Prostate gland (tissue), 2 donors: ENCODE results near the gene PTX3. TPM values are rescaled to one million over a fixed set of nuclear protein-coding genes. Genes with fewer than 3 reads are reported as not detected.

Source experiments
- DNase-seq: peaks from one replicate; pipeline ENCODE4 v3.0.0-alpha.2; 2019; ENCODE audit warnings: low spot score
- H3K27ac ChIP-seq, 2 donors: fragments of 200-600 bp; sonication (generic); 2 replicates each; pipeline ENCODE4 v1.5.1; 2017 to 2019
- H3K27me3 ChIP-seq: fragments of 200-600 bp; sonication (generic); replicated peaks from 2 replicates; pipeline ENCODE4 v1.5.1; 2019; ENCODE audit not compliant: insufficient read depth
- H3K36me3 ChIP-seq, 2 donors: fragments of 200-600 bp; sonication (generic); 1 replicate in 1 of 2; 2 replicates in 1 of 2; pipeline versions ENCODE4 v1.5.1 to v1.8.1; 2017 to 2019
- H3K4me1 ChIP-seq: fragments of 200-600 bp; sonication (generic); replicated peaks from 2 replicates; pipeline ENCODE4 v1.5.1; 2019
- H3K4me3 ChIP-seq, 2 donors: fragments of 200-600 bp; sonication (generic); 2 replicates each; pipeline ENCODE4 v1.5.1; 2017 to 2019
- H3K9me3 ChIP-seq: fragments of 200-600 bp; sonication (generic); 2 replicates; pipeline ENCODE4 v1.5.1; 2017
- CTCF ChIP-seq, 4 experiments: fragments of 200-600 bp in 2 of 4; fragments of 450-650 bp in 2 of 4; sonication (generic) in 2 of 4; IDR thresholded peaks; 1 replicate in 3 of 4; 2 replicates in 1 of 4; pipeline ENCODE4 v1.5.1; 2016 to 2019; ENCODE audit warnings: antibody characterized with exemption in 4 of 4, mild to moderate bottlenecking in 2 of 4, moderate library complexity in 2 of 4
- POLR2A ChIP-seq: fragments of 450-650 bp; IDR thresholded peaks from one replicate; pipeline ENCODE4 v1.6.1; 2016; ENCODE audit warnings: antibody characterized with exemption, mild to moderate bottlenecking
- POLR2AphosphoS5 ChIP-seq: sonication (generic); formaldehyde crosslinking; IDR thresholded peaks from one replicate; pipeline ENCODE4 v1.6.1; 2017; ENCODE audit warnings: antibody characterized with exemption
- WGBS: methylation state at CpG from one replicate; pipeline ENCODE4 v1.1.5; 2018; 5-methylcytosine and 5-hydroxymethylcytosine counted together
- intact Hi-C: fragments of 100-400 bp; cut with DNase I; formaldehyde crosslinking; loops from one replicate; pipeline ENCODE4 v1.14.2; 2022
- total RNA-seq, 2 donors: library from RNA; depleted of rRNA; stranded (reverse); fragments of >200 nt; gene quantifications; one replicate each; pipeline ENCODE4 v1.1.0, GENCODE V29; 2016

Gene PTX3
- total RNA-seq, 2 donors from 2014 or later = 0.55 to 0.97 TPM

- TF ChIP-seq POLR2AphosphoS5 (no peak), POLR2A (no peak), CTCF (IDR thresholded peaks at IDR 0.05) (no peak)
- Histone ChIP-seq H3K36me3 (no peaks in the 10 kb centered on the region), H3K4me3 (no peak overlapping the region), H3K9me3 (no peaks in the 10 kb centered on the region), H3K27me3 (no peaks in the 10 kb centered on the region), H3K27ac (no peak overlapping the region), H3K4me1 (no peaks in the 10 kb centered on the region)
- WGBS = 90% methylated on average over 4 of the region's 4 CpGs
- intact Hi-C loops = no loop called here
- no peak for DNase-seq
Measured at GRCh38 chr3:157392104-157392503, 44.5 kb upstream of the PTX3 start.

- no peak for DNase-seq
- Histone ChIP-seq H3K4me1 (no peaks in the 10 kb centered on the region), H3K27ac (no peak overlapping the region), H3K4me3 (no peak overlapping the region), H3K27me3 (no peaks in the 10 kb centered on the region), H3K9me3 (no peaks in the 10 kb centered on the region), H3K36me3 (no peaks in the 10 kb centered on the region)
- TF ChIP-seq POLR2AphosphoS5 (no peak), POLR2A (no peak), CTCF (IDR thresholded peaks at IDR 0.05) (no peak)
- intact Hi-C loops = no loop called here
Measured at GRCh38 chr3:157393113-157393512, 43.5 kb upstream of the PTX3 start.

DNA sequence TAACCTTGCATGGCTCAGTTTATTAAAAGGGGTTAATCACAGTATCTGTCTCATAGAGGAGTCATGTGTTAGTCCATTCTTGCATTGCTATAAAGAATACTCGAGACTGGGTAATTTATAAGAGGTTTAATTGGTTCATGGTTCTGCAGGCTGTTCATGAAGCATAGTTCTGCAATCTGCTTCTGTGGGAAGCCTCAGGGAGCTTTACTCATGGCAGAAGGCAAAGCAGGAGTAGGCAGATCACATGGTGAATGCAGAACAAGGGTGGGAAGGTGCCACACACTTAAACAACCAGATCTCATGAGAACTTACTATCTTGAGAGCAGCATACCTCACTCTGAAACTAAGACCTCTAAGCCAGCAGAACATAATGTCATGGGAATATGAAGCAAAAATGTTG lies 42.2 kb upstream of the PTX3 start:
- Histone ChIP-seq H3K27ac (no peak overlapping the region), H3K4me3 (no peak overlapping the region), H3K36me3 (no peaks in the 10 kb centered on the region), H3K27me3 (no peaks in the 10 kb centered on the region), H3K9me3 (no peaks in the 10 kb centered on the region), H3K4me1 (no peaks in the 10 kb centered on the region)
- intact Hi-C loops = no loop called here
- WGBS = 57% methylated on average over 1 of the region's 1 CpG
- DNase-seq = no peak
- TF ChIP-seq CTCF (IDR thresholded peaks at IDR 0.05) (no peak), POLR2AphosphoS5 (no peak), POLR2A (no peak)

DNA sequence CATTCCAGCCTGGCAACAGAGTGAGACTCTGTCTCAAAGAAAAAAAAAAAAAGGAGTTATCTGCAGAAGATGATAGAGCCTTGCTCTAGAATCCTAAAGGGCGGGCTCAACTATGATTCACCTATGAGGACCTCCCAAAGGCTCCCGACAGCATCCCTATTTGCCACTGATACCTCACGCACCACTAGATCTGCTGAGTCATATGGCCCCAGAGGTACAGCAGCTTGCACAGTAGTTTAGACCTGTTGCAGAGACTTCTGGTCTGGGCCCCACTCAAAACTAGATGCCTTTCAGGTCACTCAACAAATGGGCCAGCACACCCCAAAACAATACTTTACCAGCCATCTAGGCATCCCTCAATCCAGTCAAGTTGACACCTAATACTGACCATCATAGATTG lies 38.1 kb upstream of the PTX3 start:
- Histone ChIP-seq H3K4me3 (no peak overlapping the region), H3K4me1 (no peaks in the 10 kb centered on the region), H3K36me3 (no peaks in the 10 kb centered on the region), H3K27me3 (no peaks in the 10 kb centered on the region), H3K27ac (no peak overlapping the region), H3K9me3 (no peaks in the 10 kb centered on the region)
- 88% methylated on average over 3 of the region's 3 CpGs for WGBS
- TF ChIP-seq CTCF (IDR thresholded peaks at IDR 0.05) = no peak
- no peak for TF ChIP-seq POLR2AphosphoS5
- no peak for TF ChIP-seq POLR2A
- no peak for DNase-seq
- intact Hi-C loops = no loop called here

- intact Hi-C loops = no loop called here
- Histone ChIP-seq H3K9me3 (no peaks in the 10 kb centered on the region), H3K27me3 (no peaks in the 10 kb centered on the region), H3K4me3 (no peak overlapping the region), H3K36me3 (no peaks in the 10 kb centered on the region), H3K4me1 (no peaks in the 10 kb centered on the region), H3K27ac (no peak overlapping the region)
- TF ChIP-seq POLR2AphosphoS5 = no peak
- DNase-seq = no peak
- WGBS = 100% methylated on average over 1 of the region's 1 CpG
Measured at GRCh38 chr3:157404381-157404780, 32.3 kb upstream of the PTX3 start.
